ENCODE data around the gene GOLGB1. TPM values are rescaled to one million over a fixed set of nuclear protein-coding genes. Genes with fewer than 3 reads are reported as not detected.

GOLGB1 gene
- total and polyA plus RNA-seq, 10 of the 15 experiments (the other 5 are each of a cell fraction or from before 2014, with no cell fraction given): 7.4 to 34.5 (median 21.8) TPM

DNA sequence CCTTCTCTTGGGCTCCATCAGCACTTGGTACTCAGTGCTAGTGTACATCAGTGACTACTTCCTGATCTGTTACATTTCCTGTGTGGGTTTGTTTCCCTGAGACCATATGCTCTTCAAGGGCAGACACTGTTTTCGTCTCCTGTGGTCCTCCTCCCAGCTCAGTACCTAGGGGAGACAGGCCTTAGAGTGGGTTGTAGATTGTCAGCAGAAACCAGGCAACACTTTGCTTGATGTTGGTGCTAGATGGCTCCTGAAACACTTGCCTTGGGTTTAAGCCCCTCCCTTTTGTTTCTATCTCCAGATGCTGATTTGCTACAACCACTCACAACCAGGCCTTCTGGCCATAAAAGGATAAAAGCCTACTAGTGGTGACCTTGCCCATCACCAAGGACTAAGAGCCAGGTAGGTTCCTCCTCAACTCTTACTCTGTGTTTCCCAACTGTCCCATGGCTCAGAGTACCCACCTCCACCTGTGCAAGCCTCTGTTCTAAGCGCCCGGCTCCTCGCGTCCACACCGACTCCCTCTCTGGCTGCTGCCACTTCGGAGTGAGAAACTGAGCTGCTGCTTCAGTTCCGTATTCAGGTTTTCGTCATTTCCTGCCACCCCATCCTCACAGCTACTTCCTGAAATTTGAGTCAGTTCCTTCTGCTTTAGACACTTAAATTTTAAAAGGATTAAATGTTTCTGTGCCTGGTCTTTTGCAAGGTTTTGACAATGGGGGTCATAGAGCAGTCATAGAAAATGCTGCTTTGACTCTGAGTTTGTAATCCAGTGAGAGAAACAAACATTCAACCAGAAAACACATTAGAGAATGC is 89.0 kb downstream of the GOLGB1 start, which contains the start of gene HCLS1 (continued):
- TF ChIP-seq SREBF1 (IDR thresholded peaks at IDR 0.05; ENCODE audit: low read length) (no peak), ATF7 (IDR thresholded peaks at IDR 0.05; ENCODE audit: low read depth) (peak; percentile 69; the same call in 1 of the 2 replicates)

DNA sequence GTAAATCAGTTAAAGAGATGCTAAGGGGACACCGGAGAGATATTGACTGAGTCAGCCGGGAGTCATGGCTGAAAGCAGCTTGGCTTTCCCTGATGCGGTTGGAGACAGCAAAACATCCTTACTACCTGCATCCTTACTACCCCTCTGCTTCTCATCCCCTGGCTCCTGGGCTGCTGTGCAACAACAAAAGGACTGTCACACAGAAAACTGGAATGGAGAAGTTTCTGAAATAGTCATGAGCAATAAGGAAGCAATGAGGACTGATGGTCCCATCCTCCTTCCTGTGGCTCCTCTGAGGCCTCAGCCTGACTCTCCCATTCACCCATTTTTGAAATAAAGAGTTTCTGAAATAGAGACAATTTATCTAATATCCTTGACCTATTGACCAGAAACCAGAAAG is 90.0 kb downstream of the GOLGB1 start:
- Histone ChIP-seq H3K4me1 (ENCODE audit: control insufficient read depth, insufficient read depth, low read length) (peaks cover 35% of the 10 kb centered on the region), H3K79me2 (ENCODE audit: control insufficient read depth, insufficient read depth, low read length) (peaks cover 37% of the 10 kb centered on the region), H3K4me2 (ENCODE audit: control insufficient read depth, insufficient read depth) (peak overlapping the region; percentile 96), H3K27me3 (replicated peaks in 1 of 2; ENCODE audit: control insufficient read depth in 2 of 2, insufficient read depth in 2 of 2, low read length in 1 of 2) (no peaks in the 10 kb centered on the region), H4K20me1 (ENCODE audit: control insufficient read depth, insufficient read depth) (no peaks in the 10 kb centered on the region), H3K9me3 (replicated peaks; ENCODE audit: control insufficient read depth, insufficient read depth, low read length) (peaks cover 1% of the 10 kb centered on the region; the same call in 2 of the 3 replicates), H3K36me3 (ENCODE audit: control insufficient read depth in 2 of 2, insufficient read depth in 2 of 2, low read length in 1 of 2) (peaks cover 3 to 46% of the 10 kb centered on the region in 2 experiments; a peak in 2 of 4 replicates), H3K9ac (ENCODE audit: control insufficient read depth, insufficient read depth, low read length) (peak overlapping the region; percentile 75), H3K4me3 (peak overlapping the region; percentile 61), H3K27ac (ENCODE audit: control insufficient read depth, insufficient read depth) (peak overlapping the region; percentile 97), H2AFZ (ENCODE audit: control insufficient read depth, low read depth, low read length) (no peak overlapping the region)
- ChIA-PET RAD21 (ENCODE audit: unreplicated experiment) (interaction anchor here (1.3 to 1.5 kb wide), 2 partner anchors 178 to 442 kb away, joined by 3 to 5 read pairs; no protein-coding TSS in a partner anchor), SMC1A (ENCODE audit: uncharacterized antibody, unreplicated experiment) (interaction anchor here (0.7 to 4.1 kb wide), 5 partner anchors 9 to 149 kb away, joined by 3 to 18 read pairs (median 3); partner anchors contain the start of gene POLQ), POLR2A (interaction anchor here (1.3 to 2.4 kb wide), 3 partner anchors 9 to 174 kb away, joined by 3 to 14 read pairs (median 4); no protein-coding TSS in a partner anchor), CTCF (interaction anchor here (1.2 kb wide), 1 partner anchor 71 kb away, joined by 3 read pairs; no protein-coding TSS in a partner anchor)
- WGBS (ENCODE audit: insufficient coverage, insufficient replicate concordance, low lambda C conversion rate, missing lambda C conversion rate): 56% methylated on average over 3 of the region's 3 CpGs
- BruUV-seq (replicated peaks): no TSS peak
- DNase-seq (ENCODE audit: low read depth, low spot score): no peak
- ATAC-seq: no peak; the same call in 2 of the 3 replicates
- in situ Hi-C loops (cut with MboI) (loop anchor here (10.0 kb wide), 1 partner anchor 1025 kb away; the partner anchor contains the start of gene PARP14), intact Hi-C loops (cut with micrococcal nuclease; ENCODE audit: unreplicated experiment) (loop anchor here (10.0 kb wide), 1 partner anchor 415 kb away; no protein-coding TSS in a partner anchor)
- TF ChIP-seq JUNB (IDR thresholded peaks at IDR 0.05): no peak
- no peak for TF ChIP-seq NRF1 (conservative IDR thresholded peaks at IDR 0.05; ENCODE audit: low read depth, low read length)
- no peak for TF ChIP-seq HDGF (IDR thresholded peaks at IDR 0.05)
- no peak for TF ChIP-seq NR2F1 (conservative IDR thresholded peaks at IDR 0.05)
- no peak for TF ChIP-seq PAX8 (IDR thresholded peaks at IDR 0.05)
- TF ChIP-seq CBX3 (IDR thresholded peaks at IDR 0.05; ENCODE audit: borderline replicate concordance, low read depth): no peak
- no peak for TF ChIP-seq RAD21 (IDR thresholded peaks at IDR 0.05; ENCODE audit: insufficient read depth, low read depth, low read length)
- TF ChIP-seq, protein P1, sequence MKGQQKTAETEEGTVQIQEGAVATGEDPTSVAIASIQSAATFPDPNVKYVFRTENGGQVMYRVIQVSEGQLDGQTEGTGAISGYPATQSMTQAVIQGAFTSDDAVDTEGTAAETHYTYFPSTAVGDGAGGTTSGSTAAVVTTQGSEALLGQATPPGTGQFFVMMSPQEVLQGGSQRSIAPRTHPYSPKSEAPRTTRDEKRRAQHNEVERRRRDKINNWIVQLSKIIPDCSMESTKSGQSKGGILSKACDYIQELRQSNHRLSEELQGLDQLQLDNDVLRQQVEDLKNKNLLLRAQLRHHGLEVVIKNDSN (IDR thresholded peaks at IDR 0.05; ENCODE audit: borderline replicate concordance, extremely low read length, insufficient read depth, low read depth, low read length): no peak
- TF ChIP-seq, protein P2, sequence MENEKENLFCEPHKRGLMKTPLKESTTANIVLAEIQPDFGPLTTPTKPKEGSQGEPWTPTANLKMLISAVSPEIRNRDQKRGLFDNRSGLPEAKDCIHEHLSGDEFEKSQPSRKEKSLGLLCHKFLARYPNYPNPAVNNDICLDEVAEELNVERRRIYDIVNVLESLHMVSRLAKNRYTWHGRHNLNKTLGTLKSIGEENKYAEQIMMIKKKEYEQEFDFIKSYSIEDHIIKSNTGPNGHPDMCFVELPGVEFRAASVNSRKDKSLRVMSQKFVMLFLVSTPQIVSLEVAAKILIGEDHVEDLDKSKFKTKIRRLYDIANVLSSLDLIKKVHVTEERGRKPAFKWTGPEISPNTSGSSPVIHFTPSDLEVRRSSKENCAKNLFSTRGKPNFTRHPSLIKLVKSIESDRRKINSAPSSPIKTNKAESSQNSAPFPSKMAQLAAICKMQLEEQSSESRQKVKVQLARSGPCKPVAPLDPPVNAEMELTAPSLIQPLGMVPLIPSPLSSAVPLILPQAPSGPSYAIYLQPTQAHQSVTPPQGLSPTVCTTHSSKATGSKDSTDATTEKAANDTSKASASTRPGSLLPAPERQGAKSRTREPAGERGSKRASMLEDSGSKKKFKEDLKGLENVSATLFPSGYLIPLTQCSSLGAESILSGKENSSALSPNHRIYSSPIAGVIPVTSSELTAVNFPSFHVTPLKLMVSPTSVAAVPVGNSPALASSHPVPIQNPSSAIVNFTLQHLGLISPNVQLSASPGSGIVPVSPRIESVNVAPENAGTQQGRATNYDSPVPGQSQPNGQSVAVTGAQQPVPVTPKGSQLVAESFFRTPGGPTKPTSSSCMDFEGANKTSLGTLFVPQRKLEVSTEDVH (IDR thresholded peaks at IDR 0.05; ENCODE audit: low read depth, partially characterized antibody): no peak
- TF ChIP-seq ETV6 (conservative IDR thresholded peaks at IDR 0.05 in 1 of 2, IDR thresholded peaks at IDR 0.05 in 1 of 2; ENCODE audit: borderline replicate concordance in 1 of 2, low read depth in 1 of 2): no peak
- no peak for FAIRE-seq

Data from GM12878 (cell line).